ENCODE results near the gene RTF1.
"Not testable (repeated sequence)": the region's sequence is repeated elsewhere in the genome, so short reads cannot be mapped to it uniquely, and the experiment has no call there.

The RTF1 gene

DNA sequence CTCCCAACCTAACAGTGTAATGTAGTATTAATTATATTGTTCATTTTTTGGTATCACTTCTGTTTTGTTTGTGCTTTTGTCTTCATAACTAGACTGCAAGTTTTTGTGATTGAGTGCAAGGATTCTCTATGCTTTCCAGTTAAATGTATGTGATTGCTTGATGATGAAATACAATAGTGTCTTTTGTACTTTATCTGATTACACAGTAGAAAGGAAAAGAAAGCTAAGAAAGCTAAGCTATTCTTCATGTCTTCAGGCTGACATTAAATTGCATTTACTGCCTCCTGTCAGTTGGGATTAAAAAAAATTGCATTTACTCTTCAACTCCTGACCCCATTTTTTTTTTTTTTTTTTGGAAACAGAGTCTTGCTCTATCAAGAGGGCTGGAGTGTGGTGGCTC lies 28.5 kb downstream of the RTF1 start:
- Histone ChIP-seq H3K27me3 (replicated peaks) (no peaks in the 10 kb centered on the region), H3K36me3 (replicated peaks) (peaks cover 13% of the 10 kb centered on the region), H3K27ac (no peak overlapping the region), H3K4me3 (ENCODE audit: low read depth, low read length) (no peak overlapping the region)
- TF ChIP-seq, protein P1, sequence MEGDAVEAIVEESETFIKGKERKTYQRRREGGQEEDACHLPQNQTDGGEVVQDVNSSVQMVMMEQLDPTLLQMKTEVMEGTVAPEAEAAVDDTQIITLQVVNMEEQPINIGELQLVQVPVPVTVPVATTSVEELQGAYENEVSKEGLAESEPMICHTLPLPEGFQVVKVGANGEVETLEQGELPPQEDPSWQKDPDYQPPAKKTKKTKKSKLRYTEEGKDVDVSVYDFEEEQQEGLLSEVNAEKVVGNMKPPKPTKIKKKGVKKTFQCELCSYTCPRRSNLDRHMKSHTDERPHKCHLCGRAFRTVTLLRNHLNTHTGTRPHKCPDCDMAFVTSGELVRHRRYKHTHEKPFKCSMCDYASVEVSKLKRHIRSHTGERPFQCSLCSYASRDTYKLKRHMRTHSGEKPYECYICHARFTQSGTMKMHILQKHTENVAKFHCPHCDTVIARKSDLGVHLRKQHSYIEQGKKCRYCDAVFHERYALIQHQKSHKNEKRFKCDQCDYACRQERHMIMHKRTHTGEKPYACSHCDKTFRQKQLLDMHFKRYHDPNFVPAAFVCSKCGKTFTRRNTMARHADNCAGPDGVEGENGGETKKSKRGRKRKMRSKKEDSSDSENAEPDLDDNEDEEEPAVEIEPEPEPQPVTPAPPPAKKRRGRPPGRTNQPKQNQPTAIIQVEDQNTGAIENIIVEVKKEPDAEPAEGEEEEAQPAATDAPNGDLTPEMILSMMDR (IDR thresholded peaks at IDR 0.05; ENCODE audit: low read depth, low read length, missing control alignments) = no peak
- DNase-seq = no peak
- in situ Hi-C loops (cut with HindIII; ENCODE audit: low pct_ligation_motif_present, low sequenced_read_pairs) = no loop called here

GRCh38 chr15:41462084-41462795 lies 45.3 kb downstream of the RTF1 start:
- no peak overlapping the region for H3K4me3 ChIP-seq (ENCODE audit: low read depth, low read length)
- H3K27me3 ChIP-seq (replicated peaks) = no peaks in the 10 kb centered on the region
- no peak for DNase-seq

GRCh38 chr15:41464889-41465580 lies 48.1 kb downstream of the RTF1 start:
- no peaks in the 10 kb centered on the region for H3K27me3 ChIP-seq (replicated peaks)
- H3K4me3 ChIP-seq (ENCODE audit: low read depth, low read length) = no peak overlapping the region
- TF ChIP-seq, protein P1 (IDR thresholded peaks at IDR 0.05; ENCODE audit: low read depth, low read length, missing control alignments) = no peak
- in situ Hi-C loops (cut with HindIII; ENCODE audit: low pct_ligation_motif_present, low sequenced_read_pairs) = no loop called here
- DNase-seq = no peak
- H3K36me3 ChIP-seq (replicated peaks) = peaks cover 16% of the 10 kb centered on the region
- H3K27ac ChIP-seq = no peak overlapping the region

More at GRCh38 chr15:41462084-41462795, 45.3 kb downstream of the RTF1 start:
- in situ Hi-C loops (cut with HindIII; ENCODE audit: low pct_ligation_motif_present, low sequenced_read_pairs) = no loop called here
- Histone ChIP-seq H3K27ac (no peak overlapping the region), H3K36me3 (replicated peaks) (peaks cover 20% of the 10 kb centered on the region)
- TF ChIP-seq, protein P1 (IDR thresholded peaks at IDR 0.05; ENCODE audit: low read depth, low read length, missing control alignments) = no peak

GRCh38 chr15:41465822-41466421 lies 49.0 kb downstream of the RTF1 start:
- H3K4me3 ChIP-seq (ENCODE audit: low read depth, low read length) = no peak overlapping the region
- DNase-seq = peak; percentile 36
- H3K27ac ChIP-seq = no peak overlapping the region
- peaks cover 18% of the 10 kb centered on the region for H3K36me3 ChIP-seq (replicated peaks)
- in situ Hi-C loops (cut with HindIII; ENCODE audit: low pct_ligation_motif_present, low sequenced_read_pairs) = no loop called here
- H3K27me3 ChIP-seq (replicated peaks) = no peaks in the 10 kb centered on the region
- TF ChIP-seq, protein P1 (IDR thresholded peaks at IDR 0.05; ENCODE audit: low read depth, low read length, missing control alignments) = peak; percentile 89

- no peak overlapping the region for H3K27ac ChIP-seq
- H3K27me3 ChIP-seq (replicated peaks) = no peaks in the 10 kb centered on the region
- TF ChIP-seq, protein P1 (IDR thresholded peaks at IDR 0.05; ENCODE audit: low read depth, low read length, missing control alignments) = no peak
- H3K36me3 ChIP-seq (replicated peaks) = peaks cover 25% of the 10 kb centered on the region
- H3K4me3 ChIP-seq (ENCODE audit: low read depth, low read length) = no peak overlapping the region
- in situ Hi-C loops (cut with HindIII; ENCODE audit: low pct_ligation_motif_present, low sequenced_read_pairs) = no loop called here
- DNase-seq = no peak
These were observed 49.8 kb downstream of the RTF1 start for GRCh38 chr15:41466711-41467110.

GRCh38 chr15:41469644-41470043 lies 52.7 kb downstream of the RTF1 start:
- H3K27ac ChIP-seq; H3K27me3 ChIP-seq (replicated peaks); H3K4me3 ChIP-seq (ENCODE audit: low read depth, low read length); in situ Hi-C loops (cut with HindIII; ENCODE audit: low pct_ligation_motif_present, low sequenced_read_pairs); DNase-seq: not testable (repeated sequence)
- H3K36me3 ChIP-seq (replicated peaks) = peaks cover 39% of the 10 kb centered on the region

Data from brain microvascular endothelial cell (primary cell).